Uterine smooth muscle cell (primary cell): ENCODE measurements around the gene ACAD9. TPM values are rescaled to one million over a fixed set of nuclear protein-coding genes. Genes with fewer than 3 reads are reported as not detected.

Source experiments
- total RNA-seq: library from RNA; depleted of rRNA; stranded (reverse); fragments of >200 nt; gene quantifications from 2 replicates; pipeline ENCODE4 v1.2.3, GENCODE V29; 2014

Gene ACAD9
- 45.5 and 56.0 TPM in 2 replicates for total RNA-seq

GRCh38 chr3:128879125-128879969 lies at the start of gene ACAD9:
Gene ACAD9 (plus strand): TSS chr3:128879620. CDS start chr3:128879692, 72 bp downstream.

Other genes with a start within 250 kb of the ACAD9 start
- gene RPN1, start 228.8 kb upstream of the ACAD9 start, total RNA-seq = 511 and 624 TPM in 2 replicates
- 45.2 and 54.9 TPM in 2 replicates for gene RAB7A, start 153.4 kb upstream of the ACAD9 start, total RNA-seq
- gene CFAP92, start 114.5 kb downstream of the ACAD9 start, total RNA-seq = not detected in 2 replicates
- gene EFCC1, start 121.7 kb downstream of the ACAD9 start, total RNA-seq = not detected in 2 replicates
- gene GP9, start 181.2 kb downstream of the ACAD9 start, total RNA-seq = not detected in 2 replicates
- 11.4 and 13.2 TPM in 2 replicates for gene RAB43, start 242.2 kb downstream of the ACAD9 start, total RNA-seq